Fibroblast of villous mesenchyme (primary cell): ENCODE measurements around the gene ALOX5. TPM values are rescaled to one million over a fixed set of nuclear protein-coding genes. Genes with fewer than 3 reads are reported as not detected.

ENCODE experiments used
- DNase-seq: peaks from one replicate; pipeline ENCODE4 v3.0.0-alpha.2; 2010; ENCODE audit warnings: low read depth
- H3K4me3 ChIP-seq: 2 replicates; pipeline ENCODE4 v1.5.1; 2011; ENCODE audit warnings: low read depth, mild to moderate bottlenecking, low read length
- total RNA-seq: library from RNA; depleted of rRNA; stranded (reverse); fragments of >200 nt; gene quantifications from 2 replicates; pipeline ENCODE4 v1.2.3, GENCODE V29; 2012
- TF ChIP-seq, protein P1 (sequence below): IDR thresholded peaks from 2 replicates; pipeline ENCODE4 v1.5.1; 2012; ENCODE audit warnings: low read depth, mild to moderate bottlenecking, low read length; ENCODE audit not compliant: insufficient read depth

Gene ALOX5
- total RNA-seq, 1 donor = not detected

- TF ChIP-seq, protein P1, sequence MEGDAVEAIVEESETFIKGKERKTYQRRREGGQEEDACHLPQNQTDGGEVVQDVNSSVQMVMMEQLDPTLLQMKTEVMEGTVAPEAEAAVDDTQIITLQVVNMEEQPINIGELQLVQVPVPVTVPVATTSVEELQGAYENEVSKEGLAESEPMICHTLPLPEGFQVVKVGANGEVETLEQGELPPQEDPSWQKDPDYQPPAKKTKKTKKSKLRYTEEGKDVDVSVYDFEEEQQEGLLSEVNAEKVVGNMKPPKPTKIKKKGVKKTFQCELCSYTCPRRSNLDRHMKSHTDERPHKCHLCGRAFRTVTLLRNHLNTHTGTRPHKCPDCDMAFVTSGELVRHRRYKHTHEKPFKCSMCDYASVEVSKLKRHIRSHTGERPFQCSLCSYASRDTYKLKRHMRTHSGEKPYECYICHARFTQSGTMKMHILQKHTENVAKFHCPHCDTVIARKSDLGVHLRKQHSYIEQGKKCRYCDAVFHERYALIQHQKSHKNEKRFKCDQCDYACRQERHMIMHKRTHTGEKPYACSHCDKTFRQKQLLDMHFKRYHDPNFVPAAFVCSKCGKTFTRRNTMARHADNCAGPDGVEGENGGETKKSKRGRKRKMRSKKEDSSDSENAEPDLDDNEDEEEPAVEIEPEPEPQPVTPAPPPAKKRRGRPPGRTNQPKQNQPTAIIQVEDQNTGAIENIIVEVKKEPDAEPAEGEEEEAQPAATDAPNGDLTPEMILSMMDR = no peak
- H3K4me3 ChIP-seq = no peak overlapping the region
- DNase-seq = no peak
Measured at GRCh38 chr10:45450866-45451265, 76.8 kb downstream of the ALOX5 start.

- TF ChIP-seq, protein P1 = no peak
- DNase-seq = no peak
- no peak overlapping the region for H3K4me3 ChIP-seq
Measured at GRCh38 chr10:45451407-45451806, 77.4 kb downstream of the ALOX5 start.

DNA sequence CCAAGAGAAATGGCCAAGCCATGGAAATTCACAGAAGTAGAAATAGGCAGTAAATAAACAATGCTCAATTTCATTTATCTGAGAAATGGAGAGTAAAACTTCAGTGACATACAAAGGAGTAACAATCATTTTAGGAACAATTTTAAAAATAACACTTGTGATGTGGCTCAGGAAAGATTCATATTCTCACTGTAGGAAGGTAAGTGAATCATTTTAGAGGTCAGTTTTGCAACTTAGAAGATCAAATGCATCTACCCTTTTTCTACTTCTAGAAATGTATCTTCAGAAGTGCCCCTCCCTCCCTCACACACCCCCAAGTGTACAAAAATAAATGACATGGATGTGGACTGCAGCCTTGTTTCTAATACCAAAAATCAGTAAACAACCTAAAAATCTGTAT lies 78.3 kb downstream of the ALOX5 start:
- DNase-seq = no peak
- TF ChIP-seq, protein P1 = no peak
- no peak overlapping the region for H3K4me3 ChIP-seq

DNA sequence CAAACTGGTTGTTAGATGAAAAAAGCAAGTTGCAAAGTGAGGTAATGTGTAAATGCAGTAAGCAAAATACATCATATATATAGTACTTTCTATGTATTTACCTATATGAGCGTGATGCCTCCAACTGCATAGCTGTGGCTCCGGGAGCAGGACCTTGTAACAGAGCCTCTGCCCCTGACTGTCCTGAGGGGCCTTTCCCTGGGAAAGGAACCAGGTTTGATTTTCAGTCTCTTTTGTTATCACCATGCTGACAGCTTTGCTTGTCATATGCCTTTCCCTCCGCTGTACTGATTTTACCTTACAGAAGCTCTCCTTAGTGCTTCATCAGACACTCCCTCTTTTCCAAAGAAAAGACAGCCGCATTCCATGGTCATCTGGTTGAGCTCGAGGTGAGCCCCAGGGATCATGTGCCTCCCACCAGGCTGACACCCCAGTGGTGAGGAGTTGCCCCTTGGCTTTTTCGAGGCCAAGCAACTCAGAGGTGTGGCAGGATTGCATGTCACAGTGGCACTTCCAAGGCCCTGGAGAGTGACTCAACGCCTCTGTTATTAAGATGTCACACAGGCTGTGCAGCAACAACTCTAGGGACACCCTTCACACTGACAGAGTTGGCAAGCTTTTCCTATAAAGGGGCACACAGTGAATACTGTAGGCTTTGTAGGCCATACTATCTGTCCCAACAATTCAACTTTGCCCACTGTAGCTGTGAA lies 78.9 kb downstream of the ALOX5 start:
- TF ChIP-seq, protein P1 = no peak
- DNase-seq = no peak
- no peak overlapping the region for H3K4me3 ChIP-seq

DNA sequence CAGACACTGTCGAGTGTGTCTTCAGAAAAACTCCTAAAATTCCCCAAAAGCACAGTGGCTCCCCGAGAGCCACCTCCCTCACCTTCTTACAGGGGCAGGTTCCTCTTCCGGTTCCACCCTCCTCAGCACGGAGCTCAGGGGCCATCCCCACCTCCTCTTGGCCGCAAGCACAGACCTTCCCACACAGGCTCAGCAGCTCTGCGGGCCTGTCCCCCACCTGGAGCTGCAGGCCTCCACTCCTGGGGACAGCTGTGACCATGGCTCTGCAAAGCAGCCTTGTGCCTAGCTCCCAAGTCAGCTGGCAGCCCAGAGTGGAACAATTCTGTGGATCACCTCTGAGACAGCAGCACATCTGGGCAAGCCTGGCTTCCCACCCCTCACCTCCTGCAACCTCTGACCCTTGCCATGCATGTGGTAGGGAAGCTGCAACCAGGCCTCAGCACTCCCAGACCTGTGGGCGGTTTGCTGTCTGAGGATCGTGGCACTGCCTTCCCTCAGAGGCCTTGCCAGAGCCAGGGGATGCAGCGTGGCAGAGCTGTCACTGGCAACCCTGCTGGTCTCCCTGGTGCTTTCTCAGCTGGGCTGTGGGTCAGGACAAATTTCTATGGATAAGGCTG lies 79.7 kb downstream of the ALOX5 start:
- H3K4me3 ChIP-seq = no peak overlapping the region
- TF ChIP-seq, protein P1 = no peak
- DNase-seq = no peak

GRCh38 chr10:45454262-45454661 lies 80.2 kb downstream of the ALOX5 start:
- no peak for DNase-seq
- TF ChIP-seq, protein P1 = no peak
- no peak overlapping the region for H3K4me3 ChIP-seq

DNA sequence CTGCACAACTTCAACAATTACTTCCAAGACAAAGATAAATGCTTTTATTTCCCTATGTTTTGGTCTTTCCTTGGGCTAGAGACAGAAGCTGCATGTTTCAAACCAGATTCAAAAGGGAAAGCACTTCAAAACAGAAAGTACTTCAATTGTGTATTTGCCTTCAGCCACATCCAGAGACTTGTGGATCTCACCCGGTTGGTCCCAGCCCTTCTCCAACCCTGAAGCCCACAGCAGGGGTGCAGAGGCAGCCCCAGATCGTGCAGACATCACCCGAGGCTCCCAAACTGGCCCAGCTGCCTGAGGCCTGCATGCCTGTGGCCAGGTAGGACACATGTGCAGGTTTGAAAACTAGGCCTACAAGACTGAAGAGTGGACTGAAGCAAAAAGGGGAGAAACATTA lies 80.8 kb downstream of the ALOX5 start:
- TF ChIP-seq, protein P1 = no peak
- no peak overlapping the region for H3K4me3 ChIP-seq
- no peak for DNase-seq
